Muscle layer of colon (tissue), 2 donors: ENCODE results near the gene DPPA3.
"Not testable (repeated sequence)": the region's sequence is repeated elsewhere in the genome, so short reads cannot be mapped to it uniquely, and the experiment has no call there.

Experiments
- H3K27ac ChIP-seq: one replicate; pipeline ENCODE4 v1.7.0; 2013; ENCODE audit warnings: low read depth, mild to moderate bottlenecking, low read length, moderate library complexity
- H3K27me3 ChIP-seq, 2 donors: one replicate each; pipeline ENCODE4 v1.7.0; 2013; ENCODE audit warnings: low read length in 2 of 2, mild to moderate bottlenecking in 2 of 2; ENCODE audit not compliant: insufficient read depth in 2 of 2, control insufficient read depth in 1 of 2
- H3K36me3 ChIP-seq: one replicate; pipeline ENCODE4 v1.7.0; 2013; ENCODE audit warnings: mild to moderate bottlenecking, low read length; ENCODE audit not compliant: insufficient read depth
- H3K4me1 ChIP-seq: one replicate; pipeline ENCODE4 v1.7.0; 2013; ENCODE audit warnings: mild to moderate bottlenecking, low read length; ENCODE audit not compliant: insufficient read depth
- H3K4me3 ChIP-seq, 2 donors: one replicate each; pipeline ENCODE4 v1.7.0; 2013; ENCODE audit warnings: low read length in 2 of 2, low read depth in 1 of 2, mild to moderate bottlenecking in 1 of 2, moderate library complexity in 1 of 2
- H3K9ac ChIP-seq: one replicate; pipeline ENCODE4 v1.7.0; 2013; ENCODE audit warnings: low read length
- H3K9me3 ChIP-seq: one replicate; pipeline ENCODE4 v1.7.0; 2013; ENCODE audit warnings: mild to moderate bottlenecking, low read length
- donor health status: abdominal sarcoma.
- donor health status: Adenocarcinoma of cecum.

The DPPA3 gene

GRCh38 chr12:7695237-7695560, 16.0 kb upstream of the DPPA3 start:
- H3K36me3 ChIP-seq: no peaks in the 10 kb centered on the region
- no peaks in the 10 kb centered on the region for H3K27me3 ChIP-seq
- H3K4me1 ChIP-seq: no peaks in the 10 kb centered on the region
- H3K27ac ChIP-seq: no peak overlapping the region
- no peak overlapping the region for H3K4me3 ChIP-seq
- H3K9me3 ChIP-seq: no peaks in the 10 kb centered on the region
- no peak overlapping the region for H3K9ac ChIP-seq

DNA sequence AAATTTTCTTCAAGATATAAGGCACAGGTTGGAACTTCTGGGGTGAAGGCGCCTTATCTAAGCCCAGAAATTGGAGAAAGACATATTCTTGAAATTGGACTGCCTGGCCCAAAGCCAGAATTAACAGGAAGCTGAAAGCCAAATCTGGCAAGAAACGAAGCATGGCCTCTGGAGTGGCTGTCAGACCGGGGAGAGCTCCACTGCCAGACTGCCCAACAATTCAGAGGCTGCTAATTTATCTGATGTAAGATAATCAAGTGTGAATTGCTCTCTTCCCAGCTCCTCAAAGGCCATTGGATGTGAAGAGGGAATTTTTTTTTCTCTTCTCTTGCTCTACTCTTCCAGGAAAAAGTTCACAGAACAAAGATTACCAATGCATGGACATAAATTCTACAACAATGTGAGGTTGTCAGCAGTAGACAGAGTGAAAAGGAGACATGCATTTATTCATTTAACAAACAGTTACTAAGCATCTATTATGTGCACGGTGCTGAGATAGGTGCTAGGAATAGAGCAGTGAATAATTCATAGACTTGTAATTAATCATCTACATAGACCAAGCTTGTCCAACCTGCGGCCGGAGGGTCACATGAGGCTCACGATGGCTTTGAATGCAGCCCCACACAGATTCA, 15.6 kb upstream of the DPPA3 start, which contains the start of gene GDF3:
Gene GDF3, minus strand, starts transcription at position 210 of the 632 bp plus-strand sequence. Its CDS starts 47 bp downstream, at position 163.
- no peaks in the 10 kb centered on the region for H3K27me3 ChIP-seq
- H3K9ac ChIP-seq: no peak within 1 kb of the TSS
- no peaks in the 10 kb centered on the region for H3K9me3 ChIP-seq
- H3K4me3 ChIP-seq: no peak within 1 kb of the TSS
- H3K27ac ChIP-seq: no peak within 1 kb of the TSS
- no peaks in the 10 kb centered on the region for H3K36me3 ChIP-seq
- H3K4me1 ChIP-seq: no peaks in the 10 kb centered on the region

DNA sequence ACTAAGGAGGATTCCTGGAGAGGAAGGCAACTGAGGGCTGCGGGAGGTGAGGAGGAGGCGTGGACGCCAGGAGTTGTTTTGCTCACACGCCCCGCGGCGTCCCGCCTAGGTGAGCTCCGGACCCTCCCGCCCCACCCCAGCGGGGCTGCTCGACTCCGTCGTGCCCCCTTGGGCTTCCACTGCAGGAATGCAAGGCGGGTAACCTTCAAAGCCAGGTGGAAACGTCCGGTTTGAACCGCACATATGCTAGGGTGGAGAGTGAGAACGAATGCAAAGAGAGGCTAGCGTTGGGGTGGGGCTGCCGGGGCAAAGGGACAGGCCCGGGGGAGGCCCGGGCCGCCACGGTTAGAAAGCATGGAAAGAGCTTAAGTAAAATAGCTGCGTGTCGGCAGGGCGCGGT, 5.4 kb upstream of the DPPA3 start:
- Histone ChIP-seq H3K4me1 (no peaks in the 10 kb centered on the region), H3K9ac (no peak overlapping the region), H3K27ac (no peak overlapping the region), H3K27me3 (no peaks in the 10 kb centered on the region), H3K9me3 (no peaks in the 10 kb centered on the region), H3K4me3 (no peak overlapping the region), H3K36me3 (no peaks in the 10 kb centered on the region)

- no peak overlapping the region for H3K9ac ChIP-seq
- H3K9me3 ChIP-seq: no peaks in the 10 kb centered on the region
- H3K27ac ChIP-seq: no peak overlapping the region
- H3K4me1 ChIP-seq: no peaks in the 10 kb centered on the region
- no peaks in the 10 kb centered on the region for H3K36me3 ChIP-seq
- no peaks in the 10 kb centered on the region for H3K27me3 ChIP-seq
- no peak overlapping the region for H3K4me3 ChIP-seq
Observed at GRCh38 chr12:7709969-7710675, 1.1 kb upstream of the DPPA3 start.

DNA sequence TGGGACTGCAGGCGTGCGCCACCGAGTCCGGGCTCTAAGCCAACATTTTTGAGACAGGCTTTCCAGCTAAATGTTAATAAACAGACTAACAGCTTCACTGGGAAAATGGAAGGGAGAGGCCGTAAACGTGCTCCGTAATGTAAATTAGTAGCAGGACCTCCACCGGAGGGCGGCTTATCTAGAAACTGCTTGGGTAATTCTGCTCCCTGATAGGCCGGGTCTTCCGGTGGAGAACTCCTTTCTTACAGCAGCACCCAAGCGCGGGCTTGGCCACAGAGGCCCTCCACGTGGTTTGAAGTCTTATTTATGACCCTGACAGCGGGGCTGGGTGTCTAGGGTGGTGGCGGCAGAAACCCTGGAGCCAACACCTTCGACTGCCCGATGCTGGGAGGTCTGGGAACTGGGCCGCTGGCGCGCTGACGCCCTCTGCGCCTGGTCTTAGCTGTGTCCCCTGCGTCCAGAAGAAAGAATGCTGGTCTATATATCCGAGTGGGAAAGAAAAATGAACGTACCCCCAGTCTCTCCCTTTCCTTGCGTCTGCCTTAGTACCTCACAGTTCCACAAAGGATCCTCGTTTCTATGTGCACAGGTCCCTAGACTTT, 1.7 kb downstream of the DPPA3 start:
- Histone ChIP-seq H3K4me3 (no peak overlapping the region), H3K36me3 (no peaks in the 10 kb centered on the region), H3K9ac (no peak overlapping the region), H3K27me3 (no peaks in the 10 kb centered on the region), H3K9me3 (no peaks in the 10 kb centered on the region), H3K27ac (no peak overlapping the region), H3K4me1 (no peaks in the 10 kb centered on the region)

- Histone ChIP-seq H3K4me1 (no peaks in the 10 kb centered on the region), H3K9ac (no peak overlapping the region), H3K27me3 (no peaks in the 10 kb centered on the region), H3K36me3 (no peaks in the 10 kb centered on the region), H3K4me3 (no peak overlapping the region), H3K27ac (no peak overlapping the region), H3K9me3 (no peaks in the 10 kb centered on the region)
Observed at GRCh38 chr12:7716381-7716780, 5.1 kb downstream of the DPPA3 start.

DNA sequence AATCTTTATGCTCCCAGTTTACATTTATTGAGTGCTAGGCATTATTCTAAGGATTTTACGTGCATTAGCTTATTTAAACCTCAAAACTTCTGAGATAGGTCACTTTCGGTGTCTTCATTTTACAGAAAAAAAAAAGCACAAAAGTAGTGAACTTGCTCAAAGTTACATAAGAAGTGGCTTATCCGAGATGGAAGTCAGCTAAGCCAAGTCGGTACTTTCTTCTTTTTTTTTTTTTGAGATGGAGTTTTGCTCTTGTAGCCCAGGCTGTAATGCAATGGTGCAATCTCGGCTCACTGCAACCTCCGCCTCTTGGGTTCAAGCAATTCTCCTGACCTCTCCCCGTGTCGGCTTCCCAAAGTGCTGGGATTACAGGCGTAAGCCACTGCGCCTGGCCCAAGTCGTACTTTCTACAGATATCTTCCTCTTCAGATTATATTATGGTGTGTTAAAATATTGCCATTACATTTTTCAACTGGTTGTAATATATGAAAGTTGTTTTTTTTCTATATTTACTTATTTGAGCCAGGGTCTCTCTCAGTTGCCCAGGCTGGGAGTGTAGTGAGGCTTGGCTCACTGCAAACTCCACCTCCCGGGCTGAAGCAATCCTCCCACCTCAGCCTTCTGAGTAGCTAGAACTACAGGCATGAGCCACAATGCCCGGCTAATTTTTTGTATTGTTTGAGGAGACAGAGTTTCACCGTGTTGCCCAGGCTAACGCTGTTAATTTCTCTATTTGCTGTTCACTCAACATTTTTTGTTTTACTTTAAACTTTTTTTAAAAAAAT, 8.9 kb downstream of the DPPA3 start:
- Histone ChIP-seq H3K27me3 (no peaks in the 10 kb centered on the region), H3K36me3 (no peaks in the 10 kb centered on the region), H3K4me1 (no peaks in the 10 kb centered on the region), H3K9me3 (no peaks in the 10 kb centered on the region), H3K27ac (no peak overlapping the region), H3K4me3 (no peak overlapping the region), H3K9ac (no peak overlapping the region)

GRCh38 chr12:7723926-7724325, 12.7 kb downstream of the DPPA3 start:
- H3K9ac ChIP-seq: no peak overlapping the region
- no peaks in the 10 kb centered on the region for H3K9me3 ChIP-seq
- H3K27ac ChIP-seq: no peak overlapping the region
- H3K4me1 ChIP-seq: no peaks in the 10 kb centered on the region
- no peaks in the 10 kb centered on the region for H3K27me3 ChIP-seq
- no peaks in the 10 kb centered on the region for H3K36me3 ChIP-seq
- H3K4me3 ChIP-seq: no peak overlapping the region

- H3K27me3 ChIP-seq: no peaks in the 10 kb centered on the region
- no peaks in the 10 kb centered on the region for H3K9me3 ChIP-seq
- H3K27ac ChIP-seq: no peak overlapping the region
- H3K4me3 ChIP-seq: no peak overlapping the region
- no peaks in the 10 kb centered on the region for H3K4me1 ChIP-seq
- no peaks in the 10 kb centered on the region for H3K36me3 ChIP-seq
- no peak overlapping the region for H3K9ac ChIP-seq
Observed at GRCh38 chr12:7729746-7730145, 18.5 kb downstream of the DPPA3 start.

- H3K9me3 ChIP-seq, H3K27me3 ChIP-seq, H3K4me3 ChIP-seq, H3K36me3 ChIP-seq, H3K4me1 ChIP-seq, H3K9ac ChIP-seq, H3K27ac ChIP-seq: not testable (repeated sequence)
Observed at GRCh38 chr12:7730984-7731383, 19.8 kb downstream of the DPPA3 start.

GRCh38 chr12:7731486-7731885, 20.3 kb downstream of the DPPA3 start:
- Histone ChIP-seq H3K4me3 (no peak overlapping the region), H3K4me1 (no peaks in the 10 kb centered on the region), H3K27ac (no peak overlapping the region), H3K36me3 (no peaks in the 10 kb centered on the region), H3K9me3 (no peaks in the 10 kb centered on the region), H3K27me3 (no peaks in the 10 kb centered on the region), H3K9ac (no peak overlapping the region)
